Measurements from ENCODE around the gene ZBTB16. TPM values are rescaled to one million over a fixed set of nuclear protein-coding genes. Genes with fewer than 3 reads are reported as not detected.

ZBTB16 gene
- total RNA-seq, 1 donor from 2014 or later: 0.54 TPM

GRCh38 chr11:114257621-114258558, 198.4 kb downstream of the ZBTB16 start:
- no peak overlapping the region for H3K4me3 Mint-ChIP-seq (ENCODE audit: unreplicated experiment)
- no peaks in the 10 kb centered on the region for H3K27me3 Mint-ChIP-seq (ENCODE audit: unreplicated experiment)
- no peak for TF ChIP-seq CTCF (IDR thresholded peaks at IDR 0.05; ENCODE audit: unreplicated experiment)
- peaks cover 4% of the 10 kb centered on the region for H3K4me1 Mint-ChIP-seq (ENCODE audit: unreplicated experiment)
- H3K27ac Mint-ChIP-seq (ENCODE audit: unreplicated experiment): no peak overlapping the region
- no peaks in the 10 kb centered on the region for H3K36me3 Mint-ChIP-seq (ENCODE audit: low read depth, unreplicated experiment)
- H3K9me3 Mint-ChIP-seq (ENCODE audit: unreplicated experiment): no peaks in the 10 kb centered on the region
- DNase-seq (ENCODE audit: low spot score): no peak

- TF ChIP-seq CTCF (IDR thresholded peaks at IDR 0.05; ENCODE audit: unreplicated experiment): no peak
- no peak overlapping the region for H3K27ac Mint-ChIP-seq (ENCODE audit: unreplicated experiment)
- no peak overlapping the region for H3K4me3 Mint-ChIP-seq (ENCODE audit: unreplicated experiment)
- H3K36me3 Mint-ChIP-seq (ENCODE audit: low read depth, unreplicated experiment): no peaks in the 10 kb centered on the region
- no peaks in the 10 kb centered on the region for H3K27me3 Mint-ChIP-seq (ENCODE audit: unreplicated experiment)
- DNase-seq (ENCODE audit: low spot score): no peak
- no peaks in the 10 kb centered on the region for H3K4me1 Mint-ChIP-seq (ENCODE audit: unreplicated experiment)
- H3K9me3 Mint-ChIP-seq (ENCODE audit: unreplicated experiment): no peaks in the 10 kb centered on the region
Measured at GRCh38 chr11:114258696-114259095, 199.2 kb downstream of the ZBTB16 start.

GRCh38 chr11:114259124-114259526, 199.6 kb downstream of the ZBTB16 start:
- Mint-ChIP-seq H3K4me1 (ENCODE audit: unreplicated experiment) (no peaks in the 10 kb centered on the region), H3K4me3 (ENCODE audit: unreplicated experiment) (no peak overlapping the region), H3K27me3 (ENCODE audit: unreplicated experiment) (no peaks in the 10 kb centered on the region), H3K36me3 (ENCODE audit: low read depth, unreplicated experiment) (no peaks in the 10 kb centered on the region), H3K27ac (ENCODE audit: unreplicated experiment) (no peak overlapping the region), H3K9me3 (ENCODE audit: unreplicated experiment) (no peaks in the 10 kb centered on the region)
- DNase-seq (ENCODE audit: low spot score): no peak
- no peak for TF ChIP-seq CTCF (IDR thresholded peaks at IDR 0.05; ENCODE audit: unreplicated experiment)

- no peaks in the 10 kb centered on the region for H3K27me3 Mint-ChIP-seq (ENCODE audit: unreplicated experiment)
- H3K9me3 Mint-ChIP-seq (ENCODE audit: unreplicated experiment): no peaks in the 10 kb centered on the region
- H3K4me3 Mint-ChIP-seq (ENCODE audit: unreplicated experiment): no peak overlapping the region
- no peaks in the 10 kb centered on the region for H3K4me1 Mint-ChIP-seq (ENCODE audit: unreplicated experiment)
- no peaks in the 10 kb centered on the region for H3K36me3 Mint-ChIP-seq (ENCODE audit: low read depth, unreplicated experiment)
- no peak for DNase-seq (ENCODE audit: low spot score)
- no peak overlapping the region for H3K27ac Mint-ChIP-seq (ENCODE audit: unreplicated experiment)
- TF ChIP-seq CTCF (IDR thresholded peaks at IDR 0.05; ENCODE audit: unreplicated experiment): no peak
Measured at GRCh38 chr11:114259551-114259983, 200.1 kb downstream of the ZBTB16 start.

GRCh38 chr11:114260077-114260476, 200.6 kb downstream of the ZBTB16 start:
- Mint-ChIP-seq H3K27ac (ENCODE audit: unreplicated experiment) (no peak overlapping the region), H3K4me1 (ENCODE audit: unreplicated experiment) (no peaks in the 10 kb centered on the region), H3K4me3 (ENCODE audit: unreplicated experiment) (no peak overlapping the region), H3K27me3 (ENCODE audit: unreplicated experiment) (no peaks in the 10 kb centered on the region), H3K9me3 (ENCODE audit: unreplicated experiment) (no peaks in the 10 kb centered on the region), H3K36me3 (ENCODE audit: low read depth, unreplicated experiment) (no peaks in the 10 kb centered on the region)
- DNase-seq (ENCODE audit: low spot score): no peak
- no peak for TF ChIP-seq CTCF (IDR thresholded peaks at IDR 0.05; ENCODE audit: unreplicated experiment)

Measured in endothelial cell (in vitro differentiated cells).